SK-N-SH treated with all-trans-retinoic acid at 6 μM for 48 hours (cell line): ENCODE data around the gene DBNDD1.

Source experiments
- ATAC-seq: fragments of 200-7000 bp; cut with Tn5 transposase; 3 replicates; pipeline ENCODE4 v1.9.1; 2020; ENCODE audit warnings: mild to moderate bottlenecking, moderate library complexity
- ARNTL ChIP-seq: fragments of 450-650 bp; formaldehyde crosslinking; IDR thresholded peaks from 2 replicates; pipeline ENCODE4 v1.5.0; 2020; ENCODE audit warnings: low read depth, mild to moderate bottlenecking, moderate library complexity, borderline replicate concordance
- BACH2 ChIP-seq: fragments of 250-450 bp; sonication (Bioruptor Pico); IDR thresholded peaks from 2 replicates; pipeline ENCODE4 v1.9.0; 2021; ENCODE audit warnings: mild to moderate bottlenecking, borderline replicate concordance
- CSDC2 ChIP-seq: fragments of 250-450 bp; sonication (Bioruptor Pico); IDR thresholded peaks from 2 replicates; pipeline ENCODE4 v1.5.0; 2020; ENCODE audit warnings: mild to moderate bottlenecking, moderate library complexity
- ESRRG ChIP-seq: fragments of 250-450 bp; sonication (Bioruptor Pico); IDR thresholded peaks from 2 replicates; pipeline ENCODE4 v1.6.1; 2021; ENCODE audit warnings: mild to moderate bottlenecking
- GLIS3 ChIP-seq: fragments of 250-450 bp; sonication (Bioruptor Pico); IDR thresholded peaks from 2 replicates; pipeline ENCODE4 v1.5.0; 2020; ENCODE audit warnings: mild to moderate bottlenecking, moderate library complexity
- ISL1 ChIP-seq: fragments of 250-450 bp; sonication (Bioruptor Pico); IDR thresholded peaks from 2 replicates; pipeline ENCODE4 v2.1.2; 2022; ENCODE audit warnings: mild to moderate bottlenecking, moderate library complexity
- OSR1 ChIP-seq: fragments of 250-450 bp; sonication (Bioruptor Pico); IDR thresholded peaks from 2 replicates; pipeline ENCODE4 v1.8.0; 2022; ENCODE audit warnings: moderate library complexity, mild to moderate bottlenecking, inconsistent platforms
- PPARA ChIP-seq: fragments of 250-450 bp; sonication (Bioruptor Pico); IDR thresholded peaks from 2 replicates; pipeline ENCODE4 v1.5.0; 2020; ENCODE audit warnings: mild to moderate bottlenecking, borderline replicate concordance
- RARB ChIP-seq: fragments of 250-450 bp; sonication (Bioruptor Pico); IDR thresholded peaks from 2 replicates; pipeline ENCODE4 v1.8.0; 2021; ENCODE audit warnings: mild to moderate bottlenecking, moderate library complexity
- SNAI2 ChIP-seq: fragments of 250-450 bp; sonication (Bioruptor Pico); IDR thresholded peaks from 2 replicates; pipeline ENCODE4 v1.5.0; 2020; ENCODE audit warnings: mild to moderate bottlenecking, moderate library complexity
- TCF4 ChIP-seq: fragments of 250-450 bp; sonication (Bioruptor Pico); IDR thresholded peaks from 2 replicates; pipeline ENCODE4 v1.8.0; 2021; ENCODE audit warnings: mild to moderate bottlenecking, moderate library complexity, borderline replicate concordance
- TOX ChIP-seq: fragments of 250-450 bp; sonication (Bioruptor Pico); IDR thresholded peaks from 2 replicates; pipeline ENCODE4 v1.8.0; 2021; ENCODE audit warnings: mild to moderate bottlenecking, moderate library complexity, borderline replicate concordance
- ZC3H10 ChIP-seq: fragments of 250-450 bp; sonication (Bioruptor Pico); IDR thresholded peaks from 2 replicates; pipeline ENCODE4 v1.5.1; 2021; ENCODE audit warnings: mild to moderate bottlenecking, moderate library complexity
- ZFP3 ChIP-seq: fragments of 250-450 bp; sonication (Bioruptor Pico); IDR thresholded peaks from 2 replicates; pipeline ENCODE4 v1.5.0; 2020; ENCODE audit warnings: mild to moderate bottlenecking, moderate library complexity
- ZNF565 ChIP-seq: fragments of 450-650 bp; formaldehyde crosslinking; conservative IDR thresholded peaks from 2 replicates; pipeline ENCODE4 v1.5.0; 2020; ENCODE audit warnings: low read depth, mild to moderate bottlenecking, moderate library complexity
- ZNF70 ChIP-seq: fragments of 450-650 bp; formaldehyde crosslinking; IDR thresholded peaks from 2 replicates; pipeline ENCODE4 v1.5.0; 2020; ENCODE audit warnings: mild to moderate bottlenecking, moderate library complexity
- TF ChIP-seq, protein P1 (sequence below): fragments of 250-450 bp; sonication (Bioruptor Pico); IDR thresholded peaks from 2 replicates; pipeline ENCODE4 v1.8.0; 2021; ENCODE audit warnings: low read depth, mild to moderate bottlenecking, moderate library complexity, borderline replicate concordance
- TF ChIP-seq, protein P2 (sequence below): fragments of 250-450 bp; sonication (Bioruptor Pico); IDR thresholded peaks from 2 replicates; pipeline ENCODE4 v1.5.0; 2020; ENCODE audit warnings: mild to moderate bottlenecking, moderate library complexity
- TF ChIP-seq, protein P3 (sequence below): fragments of 250-450 bp; sonication (Bioruptor Pico); IDR thresholded peaks from 2 replicates; pipeline ENCODE4 v1.5.1; 2020; ENCODE audit warnings: low read depth, mild to moderate bottlenecking, moderate library complexity
- TF ChIP-seq, protein P4 (sequence below): fragments of 250-450 bp; sonication (Bioruptor Pico); IDR thresholded peaks from 2 replicates; pipeline ENCODE4 v1.8.0; 2020; ENCODE audit warnings: mild to moderate bottlenecking, moderate library complexity, borderline replicate concordance
- TF ChIP-seq, protein P5 (sequence below): fragments of 250-450 bp; sonication (Bioruptor Pico); IDR thresholded peaks from 2 replicates; pipeline ENCODE4 v1.5.1; 2021; ENCODE audit warnings: mild to moderate bottlenecking, moderate library complexity

DBNDD1 gene

DNA sequence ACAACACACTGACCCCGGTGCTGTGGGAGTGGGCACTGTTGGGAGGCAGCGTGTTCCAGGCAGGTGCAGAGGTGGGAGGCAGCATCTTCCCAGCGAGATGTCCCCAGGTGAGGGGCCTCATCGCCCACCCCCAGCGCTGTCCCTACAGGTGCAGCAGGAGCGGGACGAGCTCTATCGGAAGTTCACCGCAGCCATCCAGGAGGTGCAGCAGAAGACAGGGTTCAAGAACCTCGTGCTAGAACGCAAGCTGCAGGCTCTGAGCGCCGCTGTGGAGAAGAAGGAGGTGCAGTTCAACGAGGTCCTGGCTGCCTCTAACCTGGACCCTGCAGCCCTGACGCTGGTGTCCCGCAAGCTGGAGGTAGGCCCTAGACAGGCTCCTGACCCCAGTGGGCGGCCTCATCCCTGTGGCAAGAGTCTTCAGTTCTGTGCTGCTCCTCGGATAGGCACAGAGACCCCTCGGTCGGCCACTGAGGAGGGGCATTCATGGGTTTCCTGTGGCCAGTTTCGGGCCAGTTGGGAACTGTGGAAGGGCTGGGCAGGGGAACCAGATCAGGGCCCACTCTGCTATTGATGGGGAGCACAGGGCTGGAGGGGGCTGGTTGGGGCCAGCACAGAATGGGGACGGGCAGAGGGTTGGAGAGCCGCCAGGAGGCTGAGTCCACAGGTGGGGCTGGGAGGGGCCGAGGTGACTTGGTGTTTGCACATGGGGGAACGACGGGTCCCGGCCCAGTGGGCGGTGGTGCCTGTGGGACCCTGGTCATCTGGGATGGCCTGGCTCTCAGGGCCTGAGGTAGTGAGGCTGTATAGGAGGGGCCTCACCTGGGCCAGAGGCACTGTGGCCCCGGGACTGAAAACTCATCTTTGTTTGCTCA lies 21.1 kb upstream of the DBNDD1 start (continued):
- TF ChIP-seq ZFP3, result no peak
- no peak for TF ChIP-seq ARNTL (CRISPR knock-in tag)
- no peak for TF ChIP-seq ISL1
- TF ChIP-seq SNAI2 (CRISPR knock-in tag), result no peak
- no peak for TF ChIP-seq ZC3H10 (CRISPR knock-in tag)
- TF ChIP-seq ZNF565 (CRISPR knock-in tag), result no peak
- TF ChIP-seq, all 23 proteins: peak for 0

DNA sequence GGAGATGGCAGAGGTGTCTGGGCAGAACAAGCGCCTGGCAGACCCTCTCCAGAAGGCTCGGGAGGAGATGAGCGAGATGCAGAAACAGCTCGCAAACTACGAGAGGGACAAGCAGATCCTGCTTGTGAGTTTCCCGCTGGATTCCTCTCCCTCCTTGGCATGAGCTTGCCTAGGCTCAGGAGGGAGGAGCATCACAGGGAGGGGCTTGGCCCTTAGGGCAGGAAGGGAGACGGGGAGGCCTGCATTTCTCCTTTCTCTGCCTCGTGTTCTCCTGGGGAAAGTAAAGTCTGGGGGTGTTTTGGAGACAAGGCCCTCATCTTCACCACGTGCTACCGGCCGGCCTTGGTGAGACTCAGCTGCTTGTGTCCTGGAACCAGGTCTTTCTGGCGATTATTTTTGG lies 18.0 kb upstream of the DBNDD1 start:
- ATAC-seq, result no peak

DNA sequence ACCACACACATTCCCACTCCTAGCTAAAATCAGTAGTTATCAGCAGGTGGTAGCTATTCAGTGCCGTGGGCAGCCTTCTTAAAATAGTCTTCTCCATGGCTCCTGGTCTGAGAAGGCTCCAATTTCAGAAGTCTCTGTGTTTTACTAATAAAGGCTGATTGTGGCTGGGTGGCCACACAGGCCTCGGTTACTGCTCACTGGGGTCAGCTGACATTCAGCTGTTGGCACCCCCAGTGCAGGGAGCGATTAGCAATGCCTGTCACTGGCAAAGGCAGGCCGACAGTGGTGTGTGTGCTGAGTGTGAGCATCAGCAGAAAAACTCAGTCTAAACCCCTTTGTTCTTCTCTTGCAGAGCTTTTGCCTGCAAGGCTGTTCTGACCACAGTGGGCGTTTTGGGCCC lies 16.6 kb upstream of the DBNDD1 start:
- no peak for ATAC-seq
- no peak for TF ChIP-seq ZNF70 (CRISPR knock-in tag)
- TF ChIP-seq BACH2 (CRISPR knock-in tag), result no peak
- TF ChIP-seq GLIS3, result no peak
- no peak for TF ChIP-seq ZFP3
- no peak for TF ChIP-seq PPARA (CRISPR knock-in tag)
- TF ChIP-seq RARB (CRISPR knock-in tag), result no peak
- TF ChIP-seq ESRRG (CRISPR knock-in tag), result no peak
- no peak for TF ChIP-seq TCF4 (CRISPR knock-in tag)
- TF ChIP-seq ZNF565 (CRISPR knock-in tag), result no peak
- TF ChIP-seq, protein P1, sequence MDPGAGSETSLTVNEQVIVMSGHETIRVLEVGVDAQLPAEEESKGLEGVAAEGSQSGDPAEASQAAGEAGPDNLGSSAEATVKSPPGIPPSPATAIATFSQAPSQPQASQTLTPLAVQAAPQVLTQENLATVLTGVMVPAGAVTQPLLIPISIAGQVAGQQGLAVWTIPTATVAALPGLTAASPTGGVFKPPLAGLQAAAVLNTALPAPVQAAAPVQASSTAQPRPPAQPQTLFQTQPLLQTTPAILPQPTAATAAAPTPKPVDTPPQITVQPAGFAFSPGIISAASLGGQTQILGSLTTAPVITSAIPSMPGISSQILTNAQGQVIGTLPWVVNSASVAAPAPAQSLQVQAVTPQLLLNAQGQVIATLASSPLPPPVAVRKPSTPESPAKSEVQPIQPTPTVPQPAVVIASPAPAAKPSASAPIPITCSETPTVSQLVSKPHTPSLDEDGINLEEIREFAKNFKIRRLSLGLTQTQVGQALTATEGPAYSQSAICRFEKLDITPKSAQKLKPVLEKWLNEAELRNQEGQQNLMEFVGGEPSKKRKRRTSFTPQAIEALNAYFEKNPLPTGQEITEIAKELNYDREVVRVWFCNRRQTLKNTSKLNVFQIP, result no peak

More for the DNA sequence above, 18.0 kb upstream of the DBNDD1 start:
- TF ChIP-seq ESRRG (CRISPR knock-in tag) (no peak), CSDC2 (no peak), BACH2 (CRISPR knock-in tag) (no peak), ZNF70 (CRISPR knock-in tag) (no peak), TOX (CRISPR knock-in tag) (no peak), ZFP3 (no peak), GLIS3 (no peak), OSR1 (CRISPR knock-in tag) (no peak), SNAI2 (CRISPR knock-in tag) (no peak), ARNTL (CRISPR knock-in tag) (no peak), RARB (CRISPR knock-in tag) (no peak), ISL1 (no peak)
- TF ChIP-seq, protein P1, result no peak
- TF ChIP-seq, protein P2, sequence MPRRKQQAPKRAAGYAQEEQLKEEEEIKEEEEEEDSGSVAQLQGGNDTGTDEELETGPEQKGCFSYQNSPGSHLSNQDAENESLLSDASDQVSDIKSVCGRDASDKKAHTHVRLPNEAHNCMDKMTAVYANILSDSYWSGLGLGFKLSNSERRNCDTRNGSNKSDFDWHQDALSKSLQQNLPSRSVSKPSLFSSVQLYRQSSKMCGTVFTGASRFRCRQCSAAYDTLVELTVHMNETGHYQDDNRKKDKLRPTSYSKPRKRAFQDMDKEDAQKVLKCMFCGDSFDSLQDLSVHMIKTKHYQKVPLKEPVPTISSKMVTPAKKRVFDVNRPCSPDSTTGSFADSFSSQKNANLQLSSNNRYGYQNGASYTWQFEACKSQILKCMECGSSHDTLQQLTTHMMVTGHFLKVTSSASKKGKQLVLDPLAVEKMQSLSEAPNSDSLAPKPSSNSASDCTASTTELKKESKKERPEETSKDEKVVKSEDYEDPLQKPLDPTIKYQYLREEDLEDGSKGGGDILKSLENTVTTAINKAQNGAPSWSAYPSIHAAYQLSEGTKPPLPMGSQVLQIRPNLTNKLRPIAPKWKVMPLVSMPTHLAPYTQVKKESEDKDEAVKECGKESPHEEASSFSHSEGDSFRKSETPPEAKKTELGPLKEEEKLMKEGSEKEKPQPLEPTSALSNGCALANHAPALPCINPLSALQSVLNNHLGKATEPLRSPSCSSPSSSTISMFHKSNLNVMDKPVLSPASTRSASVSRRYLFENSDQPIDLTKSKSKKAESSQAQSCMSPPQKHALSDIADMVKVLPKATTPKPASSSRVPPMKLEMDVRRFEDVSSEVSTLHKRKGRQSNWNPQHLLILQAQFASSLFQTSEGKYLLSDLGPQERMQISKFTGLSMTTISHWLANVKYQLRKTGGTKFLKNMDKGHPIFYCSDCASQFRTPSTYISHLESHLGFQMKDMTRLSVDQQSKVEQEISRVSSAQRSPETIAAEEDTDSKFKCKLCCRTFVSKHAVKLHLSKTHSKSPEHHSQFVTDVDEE (CRISPR knock-in tag), result no peak
- TF ChIP-seq, protein P3, sequence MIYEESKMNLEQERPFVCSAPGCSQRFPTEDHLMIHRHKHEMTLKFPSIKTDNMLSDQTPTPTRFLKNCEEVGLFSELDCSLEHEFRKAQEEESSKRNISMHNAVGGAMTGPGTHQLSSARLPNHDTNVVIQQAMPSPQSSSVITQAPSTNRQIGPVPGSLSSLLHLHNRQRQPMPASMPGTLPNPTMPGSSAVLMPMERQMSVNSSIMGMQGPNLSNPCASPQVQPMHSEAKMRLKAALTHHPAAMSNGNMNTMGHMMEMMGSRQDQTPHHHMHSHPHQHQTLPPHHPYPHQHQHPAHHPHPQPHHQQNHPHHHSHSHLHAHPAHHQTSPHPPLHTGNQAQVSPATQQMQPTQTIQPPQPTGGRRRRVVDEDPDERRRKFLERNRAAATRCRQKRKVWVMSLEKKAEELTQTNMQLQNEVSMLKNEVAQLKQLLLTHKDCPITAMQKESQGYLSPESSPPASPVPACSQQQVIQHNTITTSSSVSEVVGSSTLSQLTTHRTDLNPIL (CRISPR knock-in tag), result no peak
- TF ChIP-seq, protein P4, sequence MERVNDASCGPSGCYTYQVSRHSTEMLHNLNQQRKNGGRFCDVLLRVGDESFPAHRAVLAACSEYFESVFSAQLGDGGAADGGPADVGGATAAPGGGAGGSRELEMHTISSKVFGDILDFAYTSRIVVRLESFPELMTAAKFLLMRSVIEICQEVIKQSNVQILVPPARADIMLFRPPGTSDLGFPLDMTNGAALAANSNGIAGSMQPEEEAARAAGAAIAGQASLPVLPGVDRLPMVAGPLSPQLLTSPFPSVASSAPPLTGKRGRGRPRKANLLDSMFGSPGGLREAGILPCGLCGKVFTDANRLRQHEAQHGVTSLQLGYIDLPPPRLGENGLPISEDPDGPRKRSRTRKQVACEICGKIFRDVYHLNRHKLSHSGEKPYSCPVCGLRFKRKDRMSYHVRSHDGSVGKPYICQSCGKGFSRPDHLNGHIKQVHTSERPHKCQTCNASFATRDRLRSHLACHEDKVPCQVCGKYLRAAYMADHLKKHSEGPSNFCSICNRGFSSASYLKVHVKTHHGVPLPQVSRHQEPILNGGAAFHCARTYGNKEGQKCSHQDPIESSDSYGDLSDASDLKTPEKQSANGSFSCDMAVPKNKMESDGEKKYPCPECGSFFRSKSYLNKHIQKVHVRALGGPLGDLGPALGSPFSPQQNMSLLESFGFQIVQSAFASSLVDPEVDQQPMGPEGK (CRISPR knock-in tag), result no peak
- TF ChIP-seq, protein P5, sequence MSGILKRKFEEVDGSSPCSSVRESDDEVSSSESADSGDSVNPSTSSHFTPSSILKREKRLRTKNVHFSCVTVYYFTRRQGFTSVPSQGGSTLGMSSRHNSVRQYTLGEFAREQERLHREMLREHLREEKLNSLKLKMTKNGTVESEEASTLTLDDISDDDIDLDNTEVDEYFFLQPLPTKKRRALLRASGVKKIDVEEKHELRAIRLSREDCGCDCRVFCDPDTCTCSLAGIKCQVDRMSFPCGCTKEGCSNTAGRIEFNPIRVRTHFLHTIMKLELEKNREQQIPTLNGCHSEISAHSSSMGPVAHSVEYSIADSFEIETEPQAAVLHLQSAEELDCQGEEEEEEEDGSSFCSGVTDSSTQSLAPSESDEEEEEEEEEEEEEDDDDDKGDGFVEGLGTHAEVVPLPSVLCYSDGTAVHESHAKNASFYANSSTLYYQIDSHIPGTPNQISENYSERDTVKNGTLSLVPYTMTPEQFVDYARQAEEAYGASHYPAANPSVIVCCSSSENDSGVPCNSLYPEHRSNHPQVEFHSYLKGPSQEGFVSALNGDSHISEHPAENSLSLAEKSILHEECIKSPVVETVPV (CRISPR knock-in tag), result no peak
